SH-SY5Y (cell line): Measurements from ENCODE around the gene RPL7A.

Source experiments
- GATA2 ChIP-seq: IDR thresholded peaks from 2 replicates; pipeline ENCODE4 v1.6.1; 2011; ENCODE audit warnings: mild to moderate bottlenecking, low read depth, low read length
- GATA3 ChIP-seq: IDR thresholded peaks from 2 replicates; pipeline ENCODE4 v1.6.1; 2011; ENCODE audit warnings: low read depth, mild to moderate bottlenecking, low read length, moderate library complexity

DNA sequence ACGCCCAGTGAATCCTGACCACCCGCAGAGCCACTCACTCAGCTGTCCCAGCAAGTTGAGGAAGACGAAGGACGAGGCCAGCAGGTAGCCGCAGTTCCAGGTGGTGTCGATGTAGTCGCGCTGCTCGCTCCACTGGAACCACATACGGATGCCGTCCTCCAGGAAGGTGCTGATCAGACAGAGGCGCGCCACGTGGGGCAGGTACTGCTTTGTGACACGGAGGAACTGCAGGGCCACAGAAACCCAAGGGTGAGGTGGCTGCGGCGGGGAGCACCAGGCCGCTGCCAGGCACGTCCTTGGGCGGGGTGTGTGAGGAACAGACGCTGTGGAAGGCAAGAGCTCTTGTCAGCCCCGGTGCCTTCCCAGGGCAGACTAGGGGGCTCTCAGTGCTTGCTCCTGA is 19.2 kb downstream of the RPL7A start:
- TF ChIP-seq GATA3 (no peak), GATA2 (no peak)
